ENCODE data around the gene BCR.

- TF ChIP-seq CTCF (IDR thresholded peaks at IDR 0.05) (no peak), POLR2A (IDR thresholded peaks at IDR 0.05) (no peak)
Measured at GRCh38 chr22:23169043-23169406, 11.3 kb upstream of the BCR start.
